ENCODE data around the gene EEFSEC.
A peak's percentile ranks its signal among the peaks of the same experiment; 100 is the strongest.

EEFSEC gene

DNA sequence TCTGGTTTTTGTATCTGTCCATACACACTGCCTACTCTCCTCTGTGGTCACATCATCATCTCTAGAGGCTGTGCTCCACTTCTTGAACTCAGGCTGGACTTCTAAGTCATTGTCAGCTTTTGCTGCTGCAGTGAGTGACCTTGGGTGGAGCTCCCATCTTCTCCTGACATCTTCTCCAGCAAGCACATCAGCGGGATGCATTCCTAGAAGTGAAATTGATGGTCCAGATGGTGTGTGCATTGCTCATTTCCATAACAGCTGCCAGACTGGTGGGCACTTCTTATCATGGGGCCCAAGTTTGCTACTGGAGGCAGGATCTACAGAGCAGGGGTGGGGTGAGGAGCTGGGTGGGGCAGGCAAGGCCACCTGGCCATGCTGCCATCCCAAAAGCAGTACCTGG, 203.5 kb downstream of the EEFSEC start:
- no peak for DNase-seq

DNA sequence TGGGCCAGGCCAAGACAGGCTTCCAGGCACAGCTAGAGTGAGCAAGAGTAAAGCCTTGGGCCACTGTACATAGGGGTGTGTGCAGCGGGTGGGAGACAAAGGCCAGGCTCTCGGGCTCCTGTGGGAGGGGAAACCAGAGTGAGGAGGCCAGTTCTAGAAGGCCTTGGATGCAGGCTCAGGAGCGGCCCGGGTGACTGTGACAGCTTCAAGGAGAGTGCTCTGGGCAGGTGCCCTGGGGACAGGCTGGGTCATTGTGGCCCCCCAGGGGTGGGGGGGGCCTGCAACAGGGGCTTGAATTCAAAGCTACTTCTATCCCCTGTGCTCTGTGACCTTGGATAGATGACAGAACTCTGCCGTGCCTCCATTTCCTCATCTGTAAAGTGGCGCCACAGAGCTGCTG, 204.3 kb downstream of the EEFSEC start:
- DNase-seq: no peak

DNA sequence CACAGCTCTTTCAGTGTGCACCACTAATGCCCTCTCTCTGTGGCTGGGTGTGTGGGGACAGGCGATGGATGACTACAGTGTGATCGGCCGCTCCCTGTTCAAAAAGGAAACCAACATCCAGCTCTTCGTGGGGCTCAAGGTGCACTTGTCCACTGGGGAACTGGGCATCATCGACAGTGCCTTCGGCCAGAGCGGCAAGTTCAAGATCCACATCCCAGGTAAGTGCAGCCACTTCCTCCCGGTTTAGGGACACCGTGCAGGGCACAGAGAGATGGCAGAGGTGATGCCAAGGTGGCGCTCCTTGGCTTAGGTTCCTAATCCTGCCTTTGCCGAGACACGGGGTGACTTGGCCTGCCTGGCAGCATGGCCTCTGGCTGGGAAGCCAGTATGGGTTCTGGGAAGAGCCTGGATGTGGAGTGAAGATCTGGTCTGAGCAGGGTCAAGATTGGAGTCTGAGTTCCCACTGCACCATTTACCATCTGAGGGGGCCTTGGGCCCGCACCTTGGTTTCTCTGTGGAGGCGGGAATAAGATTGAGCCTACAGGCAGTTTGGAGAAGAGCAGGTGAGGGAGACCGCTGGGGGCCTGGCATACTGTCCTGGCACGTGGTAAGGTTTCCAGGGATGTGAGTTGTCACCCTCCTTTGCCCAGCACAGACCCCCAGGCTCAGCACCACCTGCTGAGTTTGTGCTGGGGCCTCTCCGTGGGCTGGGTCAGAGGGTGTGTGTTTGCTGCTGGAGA, 205.0 kb downstream of the EEFSEC start:
- DNase-seq: no peak

DNA sequence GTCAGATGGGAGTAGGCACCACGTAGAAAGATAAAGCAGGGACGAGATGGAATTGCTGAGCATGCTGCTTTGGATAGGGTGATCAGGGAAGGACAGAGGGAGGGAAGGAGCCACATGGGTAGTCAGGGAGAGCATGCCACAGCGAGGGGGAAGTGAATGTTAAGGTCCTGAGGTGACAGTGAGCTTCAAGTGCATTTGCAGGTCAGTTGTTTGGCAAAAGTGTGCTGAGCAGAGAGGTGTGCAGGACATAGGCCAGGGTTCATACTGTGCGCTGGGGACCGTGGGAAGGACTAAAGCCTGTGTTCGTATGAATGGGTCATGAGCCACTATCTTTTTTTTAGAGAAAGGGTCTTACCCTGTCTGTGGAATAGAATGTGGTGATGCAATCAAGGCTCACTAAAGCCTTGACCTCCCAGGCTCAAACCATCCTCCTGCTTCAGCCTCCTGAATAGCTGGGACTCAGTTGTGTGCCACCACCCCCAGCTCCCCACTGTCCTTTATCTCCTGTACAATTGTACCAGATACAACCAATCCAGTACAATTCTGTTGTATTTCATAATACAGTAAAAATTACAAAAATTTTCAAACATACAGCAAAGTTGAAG, 205.9 kb downstream of the EEFSEC start:
- no peak for DNase-seq

DNA sequence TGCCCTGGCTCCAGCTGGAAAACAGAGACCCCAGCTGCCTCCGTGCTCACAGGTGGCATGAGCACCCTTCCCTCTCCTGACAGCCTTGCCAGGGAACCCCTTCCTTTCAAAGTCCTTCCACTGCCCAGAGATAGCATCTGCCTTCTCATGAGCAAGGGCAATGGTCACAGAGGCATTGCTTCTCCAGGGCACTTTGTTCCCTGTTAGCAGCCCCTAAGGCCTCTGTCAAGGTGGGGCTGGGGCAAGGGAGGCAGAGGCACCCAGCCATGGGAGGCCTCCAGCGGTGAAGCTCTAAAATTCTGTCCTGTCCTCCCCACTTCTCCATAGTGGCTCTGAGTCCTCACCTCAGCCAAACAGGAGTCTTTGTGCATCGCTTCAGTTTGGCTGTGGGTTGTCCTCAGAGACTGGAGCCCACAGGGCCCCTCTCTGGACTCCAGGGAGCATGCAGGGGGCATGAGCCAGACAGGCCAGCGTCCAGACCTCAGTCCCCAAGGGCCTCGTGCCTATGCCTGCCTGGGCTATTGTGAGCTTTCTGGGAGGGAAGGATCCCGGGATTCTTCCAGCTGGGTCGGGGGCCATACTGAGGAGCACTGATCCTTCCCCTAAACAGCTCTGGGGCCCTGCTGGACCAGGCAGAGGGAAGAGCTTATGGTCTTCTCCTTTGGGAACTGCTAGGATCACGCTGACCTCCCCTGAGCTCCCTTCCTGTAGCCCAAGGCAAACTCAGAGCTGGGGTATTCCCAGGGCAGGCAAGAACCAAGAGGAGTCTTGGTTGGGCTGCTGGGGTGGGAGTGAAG, 206.8 kb downstream of the EEFSEC start:
- DNase-seq: peak; percentile 35

DNA sequence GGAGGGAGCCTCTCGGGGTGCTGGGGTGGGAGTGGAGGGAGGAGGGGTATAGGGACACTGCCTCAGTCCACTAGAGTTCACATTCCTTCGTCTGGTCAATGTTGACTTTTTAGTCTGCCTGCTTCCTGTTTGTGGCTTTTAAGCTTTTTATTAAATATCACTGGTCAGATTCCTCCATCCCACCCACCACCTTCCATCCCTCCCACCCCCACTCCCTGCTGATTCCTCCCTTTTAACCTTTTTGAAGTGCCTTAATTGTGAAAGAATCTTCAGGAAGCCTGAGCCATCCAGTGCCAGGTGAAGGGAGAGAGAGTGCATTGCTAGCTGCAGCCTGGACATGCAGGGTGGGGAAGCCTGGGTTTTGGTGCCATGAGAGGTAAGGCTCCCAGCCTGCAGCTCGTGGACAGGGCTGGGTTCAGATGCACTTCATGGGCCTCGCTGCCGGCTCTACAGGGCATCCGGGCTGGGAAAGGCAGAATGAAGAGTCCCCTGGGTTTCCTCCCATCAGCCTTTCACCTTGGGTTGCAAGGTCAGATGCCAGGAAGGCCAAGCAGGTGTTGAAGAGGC, 207.5 kb downstream of the EEFSEC start:
- peak; percentile 31 for DNase-seq

DNA sequence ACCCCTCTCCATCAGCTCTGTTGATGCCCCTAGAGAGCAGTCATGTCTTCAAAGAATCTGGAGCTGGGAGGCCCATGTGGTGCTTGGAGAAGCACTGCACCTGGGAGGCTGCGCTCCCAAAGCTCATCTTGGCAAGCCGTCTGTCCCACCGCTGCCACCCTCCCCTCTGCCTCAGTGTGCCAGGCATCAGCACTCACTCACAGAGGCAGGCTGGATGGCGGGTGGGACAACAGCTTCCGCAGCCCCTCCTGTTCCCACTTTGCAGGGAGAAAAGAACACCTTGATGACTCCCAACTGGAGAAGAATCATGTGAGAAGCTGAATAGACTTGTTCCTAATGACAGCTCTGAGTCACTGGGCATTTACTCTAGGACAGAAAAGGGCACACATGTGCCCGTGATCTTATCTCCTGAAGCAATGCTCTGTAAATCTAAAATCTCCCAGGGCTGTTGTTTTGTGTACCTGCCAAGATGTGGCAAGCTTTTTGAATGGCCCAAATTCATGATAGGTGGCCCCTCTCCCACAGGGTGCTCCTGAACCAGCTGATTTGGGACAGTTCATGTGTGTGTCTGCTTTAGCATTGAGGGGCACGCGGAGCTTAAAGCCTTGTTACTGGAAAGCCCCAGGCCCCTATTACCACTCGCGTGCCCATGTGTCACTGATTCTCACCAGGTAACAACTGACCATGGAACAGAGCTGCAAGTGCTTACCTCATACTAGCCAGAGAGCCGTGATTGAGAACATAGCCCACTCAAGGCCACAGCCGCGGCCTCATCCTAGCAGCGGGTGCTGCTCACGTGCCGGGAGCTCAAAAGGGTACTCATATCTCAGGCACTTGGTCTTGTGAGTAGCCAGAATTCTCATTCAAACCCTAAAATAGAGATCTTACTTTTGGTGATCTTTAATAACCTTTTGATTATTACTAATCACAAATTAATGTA, 209.0 kb downstream of the EEFSEC start:
- DNase-seq: no peak

DNA sequence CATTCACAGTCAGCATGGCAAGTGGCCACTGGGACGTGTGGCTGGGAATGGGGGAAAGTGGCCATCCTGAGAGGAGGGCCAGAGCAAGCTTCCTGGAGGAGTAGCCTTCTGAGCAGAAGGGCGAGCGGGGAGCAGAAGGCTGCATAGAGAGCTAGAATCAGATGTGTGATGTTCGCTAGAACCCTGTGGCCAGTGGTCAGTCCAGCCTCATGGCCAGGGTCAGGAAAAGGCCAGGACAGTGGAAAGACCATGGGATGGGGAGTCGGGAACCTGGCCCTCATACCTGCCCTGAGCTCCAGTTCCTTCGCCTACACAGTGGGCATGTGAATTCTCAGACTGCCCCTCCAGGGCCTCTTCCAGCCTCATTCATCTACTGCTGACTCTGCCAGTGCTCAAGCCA, 211.0 kb downstream of the EEFSEC start:
- DNase-seq: no peak

DNA sequence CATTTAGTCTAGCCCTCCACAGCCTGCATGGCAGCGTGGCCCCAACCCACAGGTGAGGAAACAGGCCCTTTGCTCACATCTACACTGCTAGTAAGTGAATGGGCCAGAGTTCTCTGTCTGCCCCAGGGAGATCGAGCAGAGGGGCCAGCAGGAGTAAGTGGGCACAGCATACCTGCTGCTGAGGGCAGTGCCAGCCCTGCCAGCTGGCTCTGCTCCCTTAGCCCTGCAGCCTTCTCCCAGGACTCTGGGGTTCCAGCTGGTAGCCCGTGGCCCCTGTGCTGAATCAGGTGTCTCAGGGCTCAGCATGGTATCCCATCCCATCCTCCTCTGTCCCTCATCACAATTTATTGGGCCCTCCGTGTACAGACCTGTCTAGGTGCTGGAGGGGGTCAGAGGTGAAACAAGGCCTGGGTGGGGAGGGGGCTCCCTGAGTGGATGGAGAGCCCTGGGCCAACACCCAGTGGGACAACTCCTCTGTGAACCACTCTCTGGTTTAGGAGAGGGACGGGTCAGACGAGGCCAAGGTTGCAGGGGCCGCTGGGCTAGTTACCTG, 211.6 kb downstream of the EEFSEC start:
- DNase-seq: no peak

DNA sequence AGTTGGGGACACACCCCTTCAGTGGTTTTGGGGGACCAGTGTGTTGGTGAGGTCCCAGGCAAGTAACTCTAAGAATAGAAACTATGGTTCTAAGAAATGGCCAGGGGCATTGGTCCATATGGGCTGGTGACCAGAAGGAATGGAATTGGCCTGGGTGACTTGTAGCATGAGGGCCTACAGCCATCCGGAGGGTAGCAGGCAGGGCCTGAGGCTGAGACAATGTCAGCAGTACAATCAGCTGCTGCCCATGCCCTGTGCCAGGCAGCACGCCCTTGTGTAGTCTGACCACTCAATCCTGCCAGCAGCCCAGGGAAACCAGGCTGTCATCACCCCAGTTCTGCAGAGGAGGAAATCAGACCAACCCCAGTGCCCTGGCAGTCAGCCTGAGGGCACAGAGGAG, 212.9 kb downstream of the EEFSEC start:
- no peak for DNase-seq

DNA sequence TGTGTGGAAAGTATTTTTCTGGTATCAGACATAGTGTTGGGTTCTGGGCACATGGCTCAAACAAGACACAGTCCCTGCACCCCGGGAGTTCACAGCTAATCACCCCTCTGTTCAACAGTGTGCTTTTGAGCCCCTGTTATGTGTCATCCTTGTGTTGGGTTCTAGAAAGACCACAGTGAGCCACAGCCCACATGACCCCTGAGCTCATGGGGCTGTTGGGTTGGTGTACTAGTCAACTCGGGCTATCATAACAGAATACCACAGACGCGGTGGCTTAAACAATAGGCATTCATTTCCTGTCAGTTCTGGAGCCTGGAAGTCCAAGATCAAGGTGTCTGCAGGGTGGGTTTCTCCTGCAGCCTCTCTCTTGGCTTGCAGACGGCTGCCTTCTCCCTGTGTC, 213.4 kb downstream of the EEFSEC start:
- peak; percentile 19 for DNase-seq

DNA sequence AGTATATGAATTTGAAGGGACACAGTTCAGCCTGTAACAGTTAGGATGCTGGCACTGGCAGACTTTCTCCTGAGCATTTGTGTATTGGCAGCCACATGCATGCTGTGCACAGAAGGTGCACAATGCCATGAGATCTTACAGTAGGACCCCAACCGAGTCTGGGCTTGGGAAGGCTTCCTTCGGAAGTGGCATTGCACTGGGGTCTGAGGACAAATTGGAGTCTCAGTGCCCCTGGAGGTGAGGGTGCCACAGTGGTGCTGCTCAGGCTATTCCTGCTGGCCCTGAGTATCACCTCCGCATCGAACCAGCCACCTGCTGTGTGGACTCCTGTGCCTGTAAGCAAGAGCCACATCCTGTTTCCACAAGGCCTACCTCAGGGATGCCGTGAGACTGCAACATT, 213.9 kb downstream of the EEFSEC start:
- DNase-seq: no peak

DNA sequence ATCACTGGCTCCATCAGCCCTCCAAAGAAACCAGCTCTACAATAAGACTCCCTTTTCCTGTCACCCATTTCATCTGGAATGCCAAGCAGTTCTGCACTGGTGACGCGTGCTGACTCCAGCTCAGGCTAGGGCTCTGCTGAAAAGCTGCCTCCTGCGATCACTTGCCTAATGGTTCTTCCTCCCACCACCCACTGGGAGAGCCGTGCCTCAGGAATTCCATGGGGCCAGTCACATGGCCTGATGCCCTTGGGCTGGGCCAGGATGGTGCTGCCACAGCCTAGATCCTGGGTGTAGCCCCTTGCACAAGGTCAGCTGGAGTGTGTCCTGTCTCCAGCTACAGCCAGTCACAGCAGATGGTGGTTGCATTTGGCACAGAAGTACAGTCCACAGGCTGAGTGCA, 214.5 kb downstream of the EEFSEC start:
- peak; percentile 60 for DNase-seq

DNA sequence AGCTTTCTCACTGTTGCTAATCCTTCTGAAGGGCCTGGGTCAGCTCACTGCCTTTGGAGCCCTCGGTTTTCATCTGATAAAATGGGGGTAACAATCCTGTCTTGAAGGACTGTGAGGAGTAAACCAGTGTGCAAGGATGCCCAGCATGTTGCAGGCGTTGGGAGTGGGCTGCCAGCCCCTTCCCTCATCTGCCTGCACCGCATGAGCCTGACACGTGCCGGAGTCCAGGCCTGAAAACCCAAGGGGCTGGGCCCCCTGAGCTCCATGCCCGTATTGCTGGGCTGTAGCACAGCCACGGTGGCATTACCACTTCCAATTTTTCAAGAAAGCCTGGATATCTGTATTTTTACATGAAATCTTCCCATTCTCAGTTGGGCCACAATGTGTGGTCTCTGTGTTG, 215.3 kb downstream of the EEFSEC start:
- DNase-seq: no peak

DNA sequence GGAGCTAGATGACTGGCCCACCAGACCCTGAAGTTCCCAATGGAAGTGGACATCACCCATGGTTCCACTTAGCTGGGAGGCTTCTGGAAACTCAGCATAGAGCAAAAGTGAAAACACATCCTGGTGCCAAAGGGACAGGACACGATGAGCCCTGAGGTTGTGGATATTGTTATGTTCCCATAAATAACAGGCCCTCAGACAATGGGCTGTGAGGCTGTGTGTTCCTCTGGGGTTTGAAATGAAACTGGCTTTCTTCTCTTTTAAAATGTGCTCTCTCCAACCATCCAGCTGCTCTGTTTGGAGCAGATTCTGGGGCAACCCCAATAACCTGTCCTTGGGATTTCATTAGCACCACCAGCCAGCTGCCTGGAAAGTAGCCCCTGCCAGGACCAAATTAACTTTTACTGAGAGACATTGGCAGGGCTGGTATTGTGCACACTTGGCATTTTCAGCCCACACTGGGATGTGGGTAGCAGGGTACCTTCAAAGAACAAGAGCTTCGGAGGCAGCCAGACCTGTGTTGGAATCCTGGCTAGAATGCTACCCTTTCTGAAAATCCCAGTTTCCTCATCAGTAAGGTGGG, 215.9 kb downstream of the EEFSEC start:
- DNase-seq: no peak

DNA sequence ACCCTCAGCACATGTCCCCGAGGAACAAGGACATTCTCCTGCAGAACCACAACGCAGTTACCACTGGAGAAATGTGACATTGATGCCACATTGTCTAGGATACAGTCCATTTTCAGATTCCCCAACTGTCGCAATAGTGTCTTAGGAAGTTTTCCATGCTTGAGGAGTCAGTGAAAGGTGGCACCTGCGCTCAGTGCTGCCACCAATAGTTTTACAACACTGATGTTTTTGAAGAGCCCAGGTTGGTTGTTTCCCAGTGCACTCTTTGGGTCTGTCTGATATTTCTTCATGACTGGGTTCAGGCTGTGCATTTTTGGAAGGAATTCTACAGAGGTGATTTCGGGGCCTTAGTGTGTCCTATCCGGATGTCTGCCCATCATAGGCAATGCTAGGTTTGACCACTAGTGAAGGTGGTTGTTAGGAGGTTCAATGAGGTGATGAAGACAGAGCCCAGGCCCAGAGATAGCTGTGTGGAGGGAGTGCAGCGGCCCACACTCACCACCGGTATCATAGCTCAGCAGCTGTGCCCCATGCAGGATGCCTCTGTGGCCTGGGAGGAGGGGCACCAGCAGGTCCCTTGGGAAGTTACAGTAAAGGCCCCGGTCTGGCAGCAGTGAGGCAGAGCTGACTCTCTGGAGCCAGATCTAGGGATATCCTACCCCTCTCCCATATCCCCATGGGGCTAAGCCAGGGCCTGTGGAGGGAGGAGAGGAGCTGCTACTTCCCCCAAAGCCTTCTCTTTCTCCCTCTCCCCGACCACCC, 216.8 kb downstream of the EEFSEC start:
- no peak for DNase-seq

DNA sequence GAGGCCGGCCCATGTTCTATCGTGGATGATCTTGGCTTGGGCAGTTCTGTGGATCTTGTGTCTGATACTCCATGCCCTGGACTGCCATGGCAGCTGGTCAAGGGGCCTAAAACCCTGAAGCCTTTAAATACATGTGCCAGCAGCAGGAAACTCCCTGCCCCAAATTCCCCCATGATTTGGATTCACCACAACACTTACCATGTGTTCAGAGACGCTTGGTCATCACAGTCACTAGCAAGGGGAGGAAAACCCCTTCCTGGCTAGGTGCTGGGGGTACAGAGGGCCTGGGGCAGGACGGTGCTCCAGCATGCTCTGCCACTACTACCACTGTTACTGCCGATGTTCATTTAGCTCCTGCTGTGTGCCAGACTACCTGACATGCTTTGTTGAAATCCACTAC, 219.0 kb downstream of the EEFSEC start:
- no peak for DNase-seq

DNA sequence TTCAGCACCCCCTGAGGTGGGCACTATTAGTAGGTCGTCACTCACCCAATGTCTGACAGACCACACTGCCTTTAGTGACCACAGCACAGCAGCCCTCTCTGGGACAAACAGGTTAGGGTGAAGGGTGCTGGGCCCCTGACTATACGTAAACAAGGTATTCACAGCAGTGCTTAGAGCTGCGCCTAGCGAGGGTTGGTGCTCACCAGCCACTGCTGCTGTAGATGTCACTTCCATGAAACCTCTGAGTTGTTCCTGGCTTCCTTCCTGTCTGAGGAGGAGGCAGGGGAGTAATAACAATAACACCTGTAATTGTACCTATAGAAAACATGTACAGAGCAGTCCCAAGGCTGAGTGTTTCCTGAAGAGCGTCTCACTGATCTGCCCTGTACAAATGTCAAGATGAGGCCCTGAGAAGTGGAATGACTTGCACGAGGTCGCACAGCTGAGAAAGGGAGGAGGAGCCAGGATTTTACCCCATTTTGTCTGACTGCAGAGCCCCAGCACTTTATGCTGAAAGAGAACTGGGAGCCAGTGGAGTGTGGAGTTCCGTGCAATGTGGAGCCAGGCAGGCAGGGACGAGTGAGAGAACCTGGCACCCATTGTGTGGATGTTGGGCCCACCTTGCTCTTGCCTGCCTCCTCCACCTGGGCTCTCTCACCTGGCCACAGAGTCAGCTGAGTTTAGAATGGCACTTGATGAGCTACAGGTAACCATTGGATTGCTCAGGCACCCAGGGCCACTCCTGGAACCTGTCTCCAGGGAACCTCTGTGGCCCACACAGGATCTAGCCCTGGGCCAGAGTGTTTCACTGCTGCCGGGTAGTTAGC, 219.6 kb downstream of the EEFSEC start:
- DNase-seq: no peak

DNA sequence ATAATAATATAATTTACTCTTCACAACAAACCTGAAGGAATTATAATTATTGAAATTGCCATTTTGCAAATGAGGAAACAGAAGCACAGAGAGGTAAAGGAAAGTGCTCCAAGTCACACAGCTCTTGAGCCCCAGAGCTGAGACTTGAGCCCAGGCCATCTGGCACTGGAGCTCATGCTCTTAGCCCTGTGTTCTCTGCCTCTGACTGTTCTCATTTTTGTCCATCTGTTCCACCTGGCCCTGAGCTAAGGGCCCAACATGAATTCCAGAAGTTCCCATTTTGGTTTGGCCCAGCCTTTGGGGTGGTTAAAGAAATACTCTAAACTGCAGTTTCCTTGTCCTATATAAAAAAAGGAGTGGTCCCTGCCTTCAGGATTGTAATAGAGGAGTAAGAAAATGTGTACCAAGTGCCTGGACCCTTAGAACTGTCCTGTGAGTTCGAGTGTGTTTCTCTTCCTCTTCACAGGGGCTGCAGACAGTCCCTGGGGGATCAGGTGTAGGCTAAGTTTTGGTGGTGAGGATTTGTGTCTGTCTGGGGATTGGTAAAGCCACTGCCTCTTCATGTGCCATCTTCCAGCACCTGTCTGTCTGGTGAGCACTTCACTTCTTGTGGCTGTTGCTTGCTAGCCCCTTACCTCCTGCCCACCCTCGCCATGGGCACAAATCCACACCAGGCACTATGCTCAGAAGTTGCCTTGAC, 221.6 kb downstream of the EEFSEC start:
- no peak for DNase-seq

DNA sequence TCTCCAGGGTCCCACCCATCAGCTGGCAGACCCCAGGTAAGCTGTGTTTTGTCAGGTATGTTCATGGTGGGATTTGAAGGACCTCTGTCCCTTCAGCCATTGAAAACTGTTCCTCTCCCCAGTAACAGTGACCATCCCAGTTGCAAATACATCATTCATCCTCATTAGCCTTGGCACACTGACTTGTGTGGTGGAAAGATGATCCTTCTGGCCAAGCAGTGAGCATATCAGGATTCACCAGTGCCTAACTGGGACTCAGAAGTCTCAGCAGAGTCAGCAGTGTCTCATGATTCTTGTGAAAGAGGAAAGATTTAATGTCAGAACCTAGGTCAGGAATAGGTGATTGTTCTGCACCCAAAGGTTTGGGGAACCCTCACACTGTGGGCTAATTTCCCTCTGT, 223.2 kb downstream of the EEFSEC start:
- DNase-seq: no peak

Data from EL (cell line).